Measurements from ENCODE around the gene FAM83B.

GRCh38 chr6:54800050-54800600, 46.4 kb upstream of the FAM83B start:
- no peak for TF ChIP-seq KAT8 (CRISPR knock-in tag; IDR thresholded peaks at IDR 0.05)
- no peak for TF ChIP-seq PRPF4 (IDR thresholded peaks at IDR 0.05; ENCODE audit: low read depth, low read length, poor library complexity, severe bottlenecking)

Data from HepG2 (cell line).